Mammary epithelial cell (primary cell): ENCODE data around the gene ADGRB3.

Experiments used
- EZH2 ChIP-seq: IDR thresholded peaks from 2 replicates; pipeline ENCODE4 v1.6.1; 2012; ENCODE audit warnings: low read length, inconsistent platforms, borderline replicate concordance
- TF ChIP-seq, protein P1 (sequence below), 2 donors: IDR thresholded peaks in 1 of 2; conservative IDR thresholded peaks in 1 of 2; 2 replicates each; pipeline ENCODE4 v1.5.1; 2011 to 2012; ENCODE audit warnings: inconsistent platforms in 2 of 2, low read length in 2 of 2, mild to moderate bottlenecking in 2 of 2, control low read depth in 1 of 2, low read depth in 1 of 2; ENCODE audit not compliant: insufficient read depth in 1 of 2; ENCODE audit errors: extremely low read depth in 1 of 2

DNA sequence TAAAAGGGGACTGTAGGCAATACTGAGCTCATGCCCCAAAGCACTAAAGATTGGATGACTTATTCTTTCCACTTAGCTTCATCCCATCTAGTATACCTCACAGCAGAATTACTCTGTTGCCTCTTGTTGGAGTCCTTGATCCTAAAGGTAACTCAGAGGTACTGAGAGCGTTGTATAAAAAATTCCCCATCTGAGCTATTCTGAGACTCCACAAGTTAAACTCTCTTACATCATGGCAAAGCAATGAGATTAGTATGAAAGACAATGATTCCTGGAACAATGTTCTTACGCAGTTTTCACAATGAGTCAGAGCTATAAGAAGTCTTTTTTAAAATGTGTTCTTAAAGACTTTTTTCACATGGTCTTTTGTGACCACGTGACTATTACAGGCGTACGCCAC lies 370.1 kb downstream of the ADGRB3 start:
- TF ChIP-seq, protein P1, sequence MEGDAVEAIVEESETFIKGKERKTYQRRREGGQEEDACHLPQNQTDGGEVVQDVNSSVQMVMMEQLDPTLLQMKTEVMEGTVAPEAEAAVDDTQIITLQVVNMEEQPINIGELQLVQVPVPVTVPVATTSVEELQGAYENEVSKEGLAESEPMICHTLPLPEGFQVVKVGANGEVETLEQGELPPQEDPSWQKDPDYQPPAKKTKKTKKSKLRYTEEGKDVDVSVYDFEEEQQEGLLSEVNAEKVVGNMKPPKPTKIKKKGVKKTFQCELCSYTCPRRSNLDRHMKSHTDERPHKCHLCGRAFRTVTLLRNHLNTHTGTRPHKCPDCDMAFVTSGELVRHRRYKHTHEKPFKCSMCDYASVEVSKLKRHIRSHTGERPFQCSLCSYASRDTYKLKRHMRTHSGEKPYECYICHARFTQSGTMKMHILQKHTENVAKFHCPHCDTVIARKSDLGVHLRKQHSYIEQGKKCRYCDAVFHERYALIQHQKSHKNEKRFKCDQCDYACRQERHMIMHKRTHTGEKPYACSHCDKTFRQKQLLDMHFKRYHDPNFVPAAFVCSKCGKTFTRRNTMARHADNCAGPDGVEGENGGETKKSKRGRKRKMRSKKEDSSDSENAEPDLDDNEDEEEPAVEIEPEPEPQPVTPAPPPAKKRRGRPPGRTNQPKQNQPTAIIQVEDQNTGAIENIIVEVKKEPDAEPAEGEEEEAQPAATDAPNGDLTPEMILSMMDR (conservative IDR thresholded peaks at IDR 0.05 in 1 of 2, IDR thresholded peaks at IDR 0.05 in 1 of 2; ENCODE audit: extremely low read depth in 1 of 2, insufficient read depth in 1 of 2, low read depth in 1 of 2, low read length in 2 of 2) = no peak
- TF ChIP-seq EZH2 = no peak
